Subcutaneous adipose tissue (tissue), 4 donors: Measurements from ENCODE around the gene MSMP. TPM values are rescaled to one million over a fixed set of nuclear protein-coding genes. Genes with fewer than 3 reads are reported as not detected.

Source experiments
- CTCF ChIP-seq: fragments of 450-650 bp; IDR thresholded peaks from one replicate; pipeline ENCODE4 v1.5.1; 2016; ENCODE audit warnings: low read depth, mild to moderate bottlenecking, control low read depth, antibody characterized with exemption, moderate library complexity
- total RNA-seq, 4 donors: library from RNA; depleted of rRNA; stranded (reverse); fragments of >200 nt; gene quantifications; one replicate each; pipeline ENCODE4 v1.1.0, GENCODE V29; 2016

MSMP gene
- total RNA-seq, 4 donors from 2014 or later = not detected

GRCh38 chr9:35781066-35781465 is 27.0 kb upstream of the MSMP start:
- no peak for TF ChIP-seq CTCF

DNA sequence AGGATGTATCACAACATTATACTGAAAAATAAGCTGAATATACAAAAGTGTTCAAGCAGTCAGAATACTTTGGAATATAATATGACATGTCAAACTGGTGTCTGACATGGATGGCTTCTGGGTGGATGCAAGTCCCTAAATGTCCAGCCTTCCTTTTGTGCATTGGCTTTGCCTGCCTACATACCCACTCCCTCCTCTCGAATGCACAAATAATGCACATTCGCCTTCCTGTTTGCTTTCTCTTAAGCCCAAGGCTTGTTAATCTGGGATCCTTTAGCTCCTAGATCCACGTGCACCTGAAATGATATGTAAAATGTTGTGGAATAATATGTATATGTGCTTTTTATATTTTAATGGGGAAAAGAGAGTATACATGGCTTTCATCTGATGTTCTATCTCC is 24.4 kb upstream of the MSMP start:
- no peak for TF ChIP-seq CTCF

- no peak for TF ChIP-seq CTCF
Observed at GRCh38 chr9:35776018-35776417, 21.9 kb upstream of the MSMP start.

DNA sequence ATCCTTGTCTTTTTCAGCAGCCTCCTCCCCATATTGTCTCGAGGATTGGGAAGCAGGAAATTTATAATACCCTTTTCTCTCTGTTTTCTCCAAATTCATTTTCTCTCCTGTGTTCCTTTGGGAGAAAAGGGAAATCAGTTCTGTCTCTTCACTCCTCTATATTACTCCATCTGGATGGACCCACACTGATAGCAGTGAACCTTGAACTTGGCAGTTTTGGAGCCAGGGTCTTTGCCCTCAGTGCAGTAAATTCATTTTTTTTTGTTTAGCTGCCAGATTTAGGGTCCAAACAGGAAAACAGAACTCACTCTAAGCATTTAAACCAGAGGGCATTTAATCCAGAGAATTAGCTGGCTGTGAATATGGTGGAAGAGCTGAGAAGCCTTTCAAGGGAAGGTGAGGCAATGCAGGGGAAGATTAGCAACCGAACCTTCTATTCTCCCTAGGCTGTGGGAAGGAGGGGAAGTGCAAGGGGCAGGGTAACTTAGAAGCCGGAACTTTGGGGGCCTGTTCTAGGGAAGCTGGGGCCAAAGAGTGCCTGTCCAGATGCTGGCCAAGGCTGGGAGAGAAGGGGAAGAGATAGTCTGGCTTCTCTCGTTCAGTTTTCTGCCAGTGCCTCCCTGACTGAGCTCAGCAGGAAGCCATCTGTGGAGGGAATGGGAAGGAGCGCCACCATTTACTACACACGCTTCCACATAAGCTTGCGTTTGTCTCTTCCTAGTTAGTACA is 21.0 kb upstream of the MSMP start:
- no peak for TF ChIP-seq CTCF

GRCh38 chr9:35771943-35772342 is 17.9 kb upstream of the MSMP start:
- no peak for TF ChIP-seq CTCF

DNA sequence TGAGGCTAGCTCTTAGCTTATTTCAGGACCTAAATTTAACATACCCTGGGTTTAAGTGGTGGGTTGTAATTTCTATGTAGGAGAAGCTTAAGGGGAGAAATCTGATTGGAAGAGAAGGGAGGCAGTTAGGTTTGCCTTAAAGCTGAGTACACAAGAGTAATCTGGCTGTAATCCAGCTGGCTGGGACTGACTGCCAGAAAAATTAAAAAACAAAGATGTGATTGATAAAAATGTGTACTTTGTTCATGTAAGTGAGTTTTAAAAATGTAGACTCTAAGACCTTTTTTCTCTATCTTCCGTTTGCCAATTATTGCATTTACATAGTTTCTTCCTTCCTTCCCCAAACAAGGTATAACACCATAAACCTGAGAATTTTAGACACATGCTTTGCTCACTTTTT is 17.5 kb upstream of the MSMP start:
- no peak for TF ChIP-seq CTCF

DNA sequence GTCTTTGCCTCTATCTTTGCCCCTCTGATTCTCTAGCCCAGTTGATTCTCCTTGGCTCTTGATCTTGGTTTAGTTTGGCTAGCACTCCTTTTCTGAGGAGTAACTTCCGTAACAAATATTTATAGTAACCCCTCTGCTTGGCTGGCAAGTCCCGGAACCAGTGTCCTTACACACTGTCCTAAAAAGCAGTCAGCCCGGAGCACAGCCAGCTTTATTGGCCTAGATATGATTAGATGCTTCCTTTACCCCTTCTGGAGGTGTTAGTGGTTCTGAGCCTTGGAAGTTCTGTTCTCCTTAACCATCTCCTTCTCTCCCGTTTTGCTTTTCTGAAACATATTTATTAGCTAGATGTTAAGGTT is 17.0 kb upstream of the MSMP start:
- TF ChIP-seq CTCF = no peak
